GM12875 (cell line): ENCODE measurements around the gene DNAAF9.

Experiments used
- H3K4me3 ChIP-seq: one replicate; pipeline ENCODE4 v1.5.1; 2011; ENCODE audit warnings: low read depth, low read length, control low read depth
- CTCF ChIP-seq: IDR thresholded peaks from 2 replicates; pipeline ENCODE4 v1.5.1; 2011; ENCODE audit warnings: low read depth, mild to moderate bottlenecking, control low read depth, inconsistent platforms, low read length, moderate library complexity, borderline replicate concordance; ENCODE audit not compliant: insufficient read depth

DNAAF9 gene

GRCh38 chr20:3407040-3407770 is at the start of gene DNAAF9:
DNAAF9 (minus strand) TSS chr20:3407669; CDS start chr20:3407557, 112 bp downstream.
- TF ChIP-seq CTCF: peak; percentile 41

GRCh38 chr20:3456648-3457047 is 49.2 kb upstream of the DNAAF9 start:
- no peak for TF ChIP-seq CTCF
- H3K4me3 ChIP-seq: no peak overlapping the region

More at GRCh38 chr20:3407040-3407770, at the start of gene DNAAF9:
- peak within 1 kb of the TSS; percentile 48 for H3K4me3 ChIP-seq

DNA sequence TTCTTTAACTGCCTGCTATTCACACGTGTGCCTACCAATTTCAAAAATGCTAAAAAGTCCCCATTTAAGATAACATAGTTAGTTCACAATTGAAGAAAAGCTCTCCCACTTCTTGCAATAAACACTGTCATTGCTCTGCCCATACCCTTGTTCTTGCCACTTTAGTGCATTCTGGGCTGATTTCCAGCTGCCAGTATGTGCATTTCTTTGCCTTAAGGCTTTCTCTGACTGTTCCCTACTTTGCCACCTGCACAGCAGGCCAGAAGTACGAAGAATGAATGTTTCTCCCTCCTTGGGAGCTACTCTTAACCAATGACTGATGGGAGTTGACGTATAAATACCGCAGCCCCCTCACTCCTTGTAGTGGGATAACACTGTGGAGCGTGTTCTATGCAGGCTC is 47.4 kb upstream of the DNAAF9 start:
- no peak for TF ChIP-seq CTCF
- H3K4me3 ChIP-seq: no peak overlapping the region

DNA sequence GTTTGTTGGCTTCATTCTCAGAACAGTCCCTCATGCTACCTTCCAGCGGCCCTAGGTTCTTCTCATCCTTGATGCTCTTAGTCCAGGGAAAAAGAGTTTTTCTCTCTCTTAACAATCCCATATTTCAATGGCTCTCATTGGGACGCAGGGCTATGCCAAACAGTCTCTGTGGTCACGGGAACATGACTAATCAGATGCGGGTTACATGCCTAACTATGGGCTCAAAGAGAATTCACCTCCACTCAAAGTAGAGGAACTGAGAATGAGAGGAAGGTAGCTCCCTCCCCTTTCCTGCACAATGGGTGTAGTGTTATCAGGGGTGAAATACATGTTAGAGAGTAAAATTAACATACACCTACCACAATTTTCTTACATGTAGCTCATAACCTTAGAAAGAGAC is 45.2 kb upstream of the DNAAF9 start:
- H3K4me3 ChIP-seq: no peak overlapping the region

DNA sequence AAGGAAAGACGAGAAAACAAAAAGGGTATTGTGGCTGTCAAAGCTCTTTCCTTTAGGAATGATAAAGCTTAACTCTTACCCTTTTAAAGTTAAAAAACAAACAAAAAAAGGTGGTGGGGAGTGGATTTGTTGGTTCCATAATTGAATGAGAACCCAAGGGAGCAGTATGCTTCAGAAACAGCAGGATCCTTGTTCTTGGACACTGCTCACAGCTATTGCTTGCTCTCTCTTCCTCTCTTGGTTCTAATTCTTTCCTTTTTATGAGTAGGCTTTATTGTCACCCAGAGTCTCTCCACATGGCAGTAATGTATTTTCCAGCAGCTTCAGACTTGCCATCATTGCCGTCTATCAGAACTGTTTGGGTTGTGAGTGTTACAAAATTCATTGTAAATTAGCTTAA is 44.7 kb upstream of the DNAAF9 start:
- no peak for TF ChIP-seq CTCF
- H3K4me3 ChIP-seq: no peak overlapping the region

More for the DNA sequence above, 45.2 kb upstream of the DNAAF9 start:
- no peak for TF ChIP-seq CTCF

GRCh38 chr20:3449319-3449718 is 41.9 kb upstream of the DNAAF9 start:
- no peak for TF ChIP-seq CTCF
- no peak overlapping the region for H3K4me3 ChIP-seq

- H3K4me3 ChIP-seq: no peak overlapping the region
- no peak for TF ChIP-seq CTCF
These were observed 39.9 kb upstream of the DNAAF9 start for GRCh38 chr20:3447321-3447720.
